ENCODE results near the gene MYOM1.

- TF ChIP-seq POLR2A (IDR thresholded peaks at IDR 0.05) (no peak), CTCF (IDR thresholded peaks at IDR 0.05) (no peak)
Measured at GRCh38 chr18:3032721-3033120, 187.0 kb downstream of the MYOM1 start.
